HEK293 (cell line): ENCODE data around the gene PLCG1.

Experiments
- CTCF ChIA-PET: fragments of 350-600 bp; formaldehyde crosslinking; extraction: SDS; loops from one replicate; lab custom pipeline; 2021; ENCODE audit warnings: antibody characterized with exemption; lab: Yijun Ruan, JAX
- POLR2A ChIA-PET: fragments of 300-600 bp; formaldehyde crosslinking; extraction: SDS; loops from one replicate; lab custom pipeline; 2020; ENCODE audit warnings: antibody characterized with exemption, inconsistent platforms; lab: Yijun Ruan, JAX
- H3K27ac ChIP-seq: fragments of 200-500 bp; sonication (Bioruptor generic); 2 replicates; pipeline ENCODE4 v1.5.1; 2014; ENCODE audit warnings: low read depth, low read length, control low read depth, inconsistent platforms; ENCODE audit errors: extremely low read depth
- H3K36me3 ChIP-seq, 2 experiments: fragments of 200-500 bp in 1 of 2; sonication (Bioruptor generic) in 1 of 2; 1 replicate in 1 of 2; 2 replicates in 1 of 2; pipeline ENCODE4 v1.5.1; 2014 to 2017; ENCODE audit warnings: inconsistent platforms in 2 of 2, low read length in 2 of 2; ENCODE audit not compliant: control insufficient read depth in 2 of 2, insufficient read depth in 1 of 2
- H3K4me1 ChIP-seq: fragments of 200-500 bp; sonication (Bioruptor generic); 2 replicates; pipeline ENCODE4 v1.5.1; 2014; ENCODE audit warnings: mild to moderate bottlenecking, low read length, inconsistent platforms; ENCODE audit not compliant: control insufficient read depth, insufficient read depth
- H3K4me3 ChIP-seq: 2 replicates; pipeline ENCODE4 v1.5.1; 2011; ENCODE audit warnings: low read depth, mild to moderate bottlenecking, control low read depth, low read length, moderate library complexity
- H3K9me3 ChIP-seq: fragments of 200-500 bp; sonication (Bioruptor generic); 2 replicates; pipeline ENCODE4 v1.5.1; 2014; ENCODE audit warnings: low read depth, low read length, inconsistent platforms; ENCODE audit not compliant: control insufficient read depth, insufficient read depth
- FEZF1 ChIP-seq: fragments of 450-650 bp; formaldehyde crosslinking; IDR thresholded peaks from 2 replicates; pipeline ENCODE4 v1.5.1; 2016; ENCODE audit warnings: missing biosample characterization, missing genetic modification characterization
- GLIS2 ChIP-seq: fragments of 450-650 bp; formaldehyde crosslinking; IDR thresholded peaks from 2 replicates; pipeline ENCODE4 v1.5.1; 2016; ENCODE audit warnings: missing biosample characterization, missing genetic modification characterization
- HOXA7 ChIP-seq: sonication (generic); formaldehyde crosslinking; IDR thresholded peaks from 2 replicates; pipeline ENCODE4 v1.8.1; 2022; ENCODE audit warnings: missing genetic modification reagents, borderline replicate concordance
- KLF16 ChIP-seq: fragments of 450-650 bp; formaldehyde crosslinking; IDR thresholded peaks from 2 replicates; pipeline ENCODE4 v1.5.1; 2017; ENCODE audit warnings: missing biosample characterization, missing genetic modification characterization
- MZF1 ChIP-seq: fragments of 450-650 bp; formaldehyde crosslinking; IDR thresholded peaks from 2 replicates; pipeline ENCODE4 v1.5.1; 2017; ENCODE audit warnings: missing biosample characterization, missing genetic modification characterization, borderline replicate concordance
- SALL2 ChIP-seq: fragments of 450-650 bp; formaldehyde crosslinking; IDR thresholded peaks from 2 replicates; pipeline ENCODE4 v1.5.0; 2017; ENCODE audit warnings: missing biosample characterization, mild to moderate bottlenecking, missing genetic modification characterization, borderline replicate concordance
- SP7 ChIP-seq: fragments of 450-650 bp; formaldehyde crosslinking; IDR thresholded peaks from 2 replicates; pipeline ENCODE4 v1.5.1; 2016; ENCODE audit warnings: missing biosample characterization, missing genetic modification characterization
- TRIM28 ChIP-seq: IDR thresholded peaks from 2 replicates; pipeline ENCODE4 v1.6.1; 2011; ENCODE audit warnings: low read length, control low read depth, borderline replicate concordance
- ZNF133 ChIP-seq: fragments of 450-650 bp; formaldehyde crosslinking; IDR thresholded peaks from 2 replicates; pipeline ENCODE4 v1.5.1; 2016; ENCODE audit warnings: missing biosample characterization, missing genetic modification characterization
- ZNF146 ChIP-seq: fragments of 450-650 bp; formaldehyde crosslinking; IDR thresholded peaks from 2 replicates; pipeline ENCODE4 v1.5.1; 2016; ENCODE audit warnings: missing biosample characterization, missing genetic modification characterization
- ZNF23 ChIP-seq: fragments of 450-650 bp; formaldehyde crosslinking; IDR thresholded peaks from 2 replicates; pipeline ENCODE4 v1.5.1; 2016; ENCODE audit warnings: missing biosample characterization, missing genetic modification characterization, borderline replicate concordance
- ZNF266 ChIP-seq: fragments of 450-650 bp; formaldehyde crosslinking; IDR thresholded peaks from 2 replicates; pipeline ENCODE4 v1.5.1; 2016; ENCODE audit warnings: missing biosample characterization, missing genetic modification characterization, low read depth
- ZNF274 ChIP-seq, 2 experiments: fragments of 200-500 bp in 1 of 2; fragments of 450-650 bp in 1 of 2; sonication (Bioruptor generic) in 1 of 2; formaldehyde crosslinking in 1 of 2; IDR thresholded peaks; 2 replicates each; pipeline versions ENCODE4 v1.5.1 to v1.6.1; 2014 to 2016; ENCODE audit warnings: borderline replicate concordance in 1 of 2, inconsistent platforms in 1 of 2, low read length in 1 of 2, missing biosample characterization in 1 of 2, missing genetic modification characterization in 1 of 2
- ZNF280D ChIP-seq: fragments of 450-650 bp; formaldehyde crosslinking; IDR thresholded peaks from 2 replicates; pipeline ENCODE4 v1.5.1; 2016; ENCODE audit warnings: missing biosample characterization, missing genetic modification characterization
- ZNF335 ChIP-seq: fragments of 450-650 bp; formaldehyde crosslinking; conservative IDR thresholded peaks from 2 replicates; pipeline ENCODE4 v1.5.1; 2016; ENCODE audit warnings: missing biosample characterization, missing genetic modification characterization
- ZNF354C ChIP-seq: fragments of 450-650 bp; formaldehyde crosslinking; IDR thresholded peaks from 2 replicates; pipeline ENCODE4 v1.5.1; 2016; ENCODE audit warnings: missing biosample characterization, missing genetic modification characterization, low read depth, borderline replicate concordance
- ZNF426 ChIP-seq: fragments of 450-650 bp; formaldehyde crosslinking; IDR thresholded peaks from 2 replicates; pipeline ENCODE4 v1.5.1; 2017; ENCODE audit warnings: missing biosample characterization, missing genetic modification characterization, mild to moderate bottlenecking, inconsistent platforms, moderate library complexity
- ZNF529 ChIP-seq: fragments of 450-650 bp; formaldehyde crosslinking; IDR thresholded peaks from 2 replicates; pipeline ENCODE4 v1.5.1; 2017; ENCODE audit warnings: missing genetic modification characterization, missing biosample characterization; ENCODE audit not compliant: insufficient replicate concordance
- ZNF544 ChIP-seq: fragments of 450-650 bp; formaldehyde crosslinking; IDR thresholded peaks from 2 replicates; pipeline ENCODE4 v1.5.0; 2017; ENCODE audit warnings: missing biosample characterization, missing genetic modification characterization
- ZNF548 ChIP-seq: fragments of 450-650 bp; formaldehyde crosslinking; IDR thresholded peaks from 2 replicates; pipeline ENCODE4 v1.5.1; 2016; ENCODE audit warnings: missing biosample characterization, missing genetic modification characterization
- ZNF560 ChIP-seq: fragments of 450-650 bp; formaldehyde crosslinking; IDR thresholded peaks from 2 replicates; pipeline ENCODE4 v1.5.1; 2017; ENCODE audit warnings: missing biosample characterization, missing genetic modification characterization, borderline replicate concordance
- ZNF621 ChIP-seq: fragments of 450-650 bp; formaldehyde crosslinking; IDR thresholded peaks from 2 replicates; pipeline ENCODE4 v1.5.1; 2017; ENCODE audit warnings: missing biosample characterization, missing genetic modification characterization
- ZNF623 ChIP-seq: fragments of 450-650 bp; formaldehyde crosslinking; IDR thresholded peaks from 2 replicates; pipeline ENCODE4 v1.5.1; 2016; ENCODE audit warnings: missing biosample characterization, missing genetic modification characterization
- ZNF626 ChIP-seq: fragments of 450-650 bp; sonication (Bioruptor Pico); formaldehyde crosslinking; IDR thresholded peaks from 2 replicates; pipeline ENCODE4 v1.5.1; 2018; ENCODE audit warnings: missing biosample characterization, missing genetic modification characterization, inconsistent platforms
- ZNF629 ChIP-seq: fragments of 450-650 bp; formaldehyde crosslinking; IDR thresholded peaks from 2 replicates; pipeline ENCODE4 v1.5.1; 2017; ENCODE audit warnings: missing biosample characterization, missing genetic modification characterization
- ZNF670 ChIP-seq: fragments of 450-650 bp; formaldehyde crosslinking; IDR thresholded peaks from 2 replicates; pipeline ENCODE4 v1.5.1; 2016; ENCODE audit warnings: missing biosample characterization, missing genetic modification characterization, low read depth
- ZNF792 ChIP-seq: fragments of 450-650 bp; formaldehyde crosslinking; IDR thresholded peaks from 2 replicates; pipeline ENCODE4 v1.5.1; 2016; ENCODE audit warnings: missing biosample characterization, missing genetic modification characterization
- ZNF830 ChIP-seq: fragments of 450-650 bp; IDR thresholded peaks from 2 replicates; pipeline ENCODE4 v1.5.0; 2018; ENCODE audit warnings: missing biosample characterization, missing genetic modification characterization, low read depth, mild to moderate bottlenecking, moderate library complexity
- ZSCAN5A ChIP-seq: fragments of 450-650 bp; formaldehyde crosslinking; IDR thresholded peaks from 2 replicates; pipeline ENCODE4 v1.5.1; 2016; ENCODE audit warnings: missing biosample characterization, missing genetic modification characterization

Gene PLCG1

GRCh38 chr20:41162396-41162795 lies 25.1 kb downstream of the PLCG1 start (continued):
- TF ChIP-seq MZF1 (tag by site-specific recombination) (no peak), ZNF266 (no peak), ZNF529 (tag by site-specific recombination) (no peak), ZNF354C (tag by site-specific recombination) (no peak)

GRCh38 chr20:41163821-41164220 lies 26.5 kb downstream of the PLCG1 start:
- ChIA-PET POLR2A (no interaction called here), CTCF (interaction anchor here (1.5 kb wide), 1 partner anchor 9 kb away, joined by 6 read pairs; no protein-coding TSS in a partner anchor)
- H3K36me3 ChIP-seq = peaks cover 4 to 98% of the 10 kb centered on the region in 2 experiments; a peak in 2 of 3 replicates
- no peaks in the 10 kb centered on the region for H3K4me1 ChIP-seq
- TF ChIP-seq ZSCAN5A (no peak), KLF16 (tag by site-specific recombination) (no peak), HOXA7 (CRISPR knock-in tag) (no peak), ZNF670 (tag by site-specific recombination) (no peak), ZNF629 (no peak), ZNF621 (tag by site-specific recombination) (no peak), ZNF792 (tag by site-specific recombination) (no peak), ZNF280D (tag by site-specific recombination) (no peak), ZNF560 (no peak), ZNF23 (no peak), ZNF133 (no peak), ZNF335 (no peak), ZNF426 (tag by site-specific recombination) (no peak)
- H3K4me3 ChIP-seq = no peak overlapping the region
- no peak overlapping the region for H3K27ac ChIP-seq
- no peaks in the 10 kb centered on the region for H3K9me3 ChIP-seq

- Histone ChIP-seq H3K4me1 (no peaks in the 10 kb centered on the region), H3K27ac (no peak overlapping the region), H3K4me3 (no peak overlapping the region), H3K36me3 (peaks cover 4 to 98% of the 10 kb centered on the region in 2 experiments; a peak in 2 of 3 replicates), H3K9me3 (no peaks in the 10 kb centered on the region)
- ChIA-PET POLR2A (no interaction called here), CTCF (no interaction called here)
- TF ChIP-seq ZNF548 (tag by site-specific recombination) (no peak), ZNF830 (tag by site-specific recombination) (no peak), ZNF146 (tag by site-specific recombination) (no peak), SP7 (tag by site-specific recombination) (no peak), ZNF623 (no peak), ZNF274 (IDR thresholded peaks at IDR 0.05; ENCODE audit: low read length) (no peak), ZNF274 (tag by site-specific recombination; IDR thresholded peaks at IDR 0.05; ENCODE audit: borderline replicate concordance) (no peak), GLIS2 (no peak), ZNF544 (tag by site-specific recombination) (no peak), ZNF626 (tag by site-specific recombination) (no peak), SALL2 (tag by site-specific recombination) (no peak), TRIM28 (no peak), FEZF1 (tag by site-specific recombination) (no peak)
Observed at GRCh38 chr20:41165001-41165882, 27.9 kb downstream of the PLCG1 start.
